Measurements from ENCODE around the gene TGOLN2. TPM values are rescaled to one million over a fixed set of nuclear protein-coding genes. Genes with fewer than 3 reads are reported as not detected.
"Not testable (repeated sequence)": the region's sequence is repeated elsewhere in the genome, so short reads cannot be mapped to it uniquely, and the experiment has no call there.

Gene TGOLN2
- total and polyA plus RNA-seq, 2 donors (not counting 3 experiments of a cell fraction or from before 2014, with no cell fraction given) = 112 to 140 TPM

- Histone ChIP-seq H3K27me3 (ENCODE audit: control insufficient read depth in 2 of 2, insufficient read depth in 2 of 2, low read length in 2 of 2) (peaks cover 1 to 3% of the 10 kb centered on the region in 2 experiments), H3K27ac (ENCODE audit: insufficient read depth, low read depth, low read length) (no peak overlapping the region), H4K20me1 (replicated peaks; ENCODE audit: control insufficient read depth, extremely low read depth, insufficient read depth, low read length) (no peaks in the 10 kb centered on the region), H3K79me2 (ENCODE audit: control insufficient read depth, insufficient read depth, low read length) (no peaks in the 10 kb centered on the region), H3K9me1 (replicated peaks; ENCODE audit: control insufficient read depth, extremely low read depth, insufficient read depth, low read length) (peaks cover under 1% of the 10 kb centered on the region), H3K9me3 (replicated peaks; ENCODE audit: control insufficient read depth, insufficient read depth, low read length) (no peaks in the 10 kb centered on the region), H3K4me1 (ENCODE audit: control insufficient read depth, extremely low read depth, insufficient read depth, low read length) (no peaks in the 10 kb centered on the region), H3K9ac (replicated peaks; ENCODE audit: extremely low read depth, insufficient read depth, low read length) (no peak overlapping the region), H2AFZ (ENCODE audit: low read depth, low read length) (no peak overlapping the region), H3K4me2 (ENCODE audit: insufficient read depth, low read length) (no peak overlapping the region), H3K4me3 (replicated peaks in 1 of 3; ENCODE audit: insufficient read depth in 1 of 3, low read depth in 1 of 3, low read length in 3 of 3) (no peak overlapping the region), H3K36me3 (ENCODE audit: control insufficient read depth in 2 of 2, extremely low read depth in 1 of 2, insufficient read depth in 2 of 2, low read length in 2 of 2) (peaks cover 5 to 15% of the 10 kb centered on the region in 2 experiments)
- DNase-seq (ENCODE audit: low read depth, low spot score) (no peak), FAIRE-seq (no peak)
- intact Hi-C loops (cut with micrococcal nuclease) (no loop called here), dilution Hi-C loops (cut with MboI; ENCODE audit: extremely low pct_ligation_motif_present, low sequenced_read_pairs) (no loop called here)
- POLR2A ChIA-PET = interaction anchor here (2.2 kb wide), 1 partner anchor 10 kb away, joined by 8 read pairs; the partner anchor contains the start of genes ELMOD3 and RETSAT
- no peak for TF ChIP-seq CTCF (IDR thresholded peaks at IDR 0.05; ENCODE audit: extremely low read depth in 1 of 2, insufficient read depth in 1 of 2, low read depth in 1 of 2, low read length in 2 of 2)
- TF ChIP-seq MAX (IDR thresholded peaks at IDR 0.05; ENCODE audit: insufficient read depth, insufficient read length) = no peak
- TF ChIP-seq POLR2A (IDR thresholded peaks at IDR 0.05; ENCODE audit: low read depth, low read length) = no peak
- no peak for TF ChIP-seq JUN (IDR thresholded peaks at IDR 0.05; ENCODE audit: borderline replicate concordance, insufficient read depth, insufficient read length, low read depth)
- no peak for TF ChIP-seq FOS (IDR thresholded peaks at IDR 0.05; ENCODE audit: borderline replicate concordance, insufficient read depth, low read length)
- no peak for TF ChIP-seq GATA2 (IDR thresholded peaks at IDR 0.05; ENCODE audit: insufficient read depth, insufficient read length, low read depth, low read length)
- TF ChIP-seq EZH2 (IDR thresholded peaks at IDR 0.05; ENCODE audit: borderline replicate concordance, low read depth, low read length, severe bottlenecking) = no peak
- no peak for TF ChIP-seq MYC (IDR thresholded peaks at IDR 0.05; ENCODE audit: low read depth, low read length)
- TF ChIP-seq POLR2AphosphoS5 (IDR thresholded peaks at IDR 0.05; ENCODE audit: insufficient read depth, low read depth, low read length) = no peak
- BruUV-seq (replicated peaks) = no TSS peak
- CTCF ChIA-PET = no interaction called here
Observed at GRCh38 chr2:85344356-85344954, 16.7 kb upstream of the TGOLN2 start.

- H3K9ac ChIP-seq (replicated peaks; ENCODE audit: extremely low read depth, insufficient read depth, low read length); H3K79me2 ChIP-seq (ENCODE audit: control insufficient read depth, insufficient read depth, low read length); H3K27ac ChIP-seq (ENCODE audit: insufficient read depth, low read depth, low read length); H3K9me3 ChIP-seq (replicated peaks; ENCODE audit: control insufficient read depth, insufficient read depth, low read length); CTCF ChIA-PET; dilution Hi-C loops (cut with MboI; ENCODE audit: extremely low pct_ligation_motif_present, low sequenced_read_pairs); H3K27me3 ChIP-seq (ENCODE audit: control insufficient read depth in 2 of 2, insufficient read depth in 2 of 2, low read length in 2 of 2); FAIRE-seq; H3K4me3 ChIP-seq (replicated peaks in 1 of 3; ENCODE audit: insufficient read depth in 1 of 3, low read depth in 1 of 3, low read length in 3 of 3); H4K20me1 ChIP-seq (replicated peaks; ENCODE audit: control insufficient read depth, extremely low read depth, insufficient read depth, low read length); H3K4me1 ChIP-seq (ENCODE audit: control insufficient read depth, extremely low read depth, insufficient read depth, low read length); H2AFZ ChIP-seq (ENCODE audit: low read depth, low read length); DNase-seq (ENCODE audit: low read depth, low spot score); H3K4me2 ChIP-seq (ENCODE audit: insufficient read depth, low read length); intact Hi-C loops (cut with micrococcal nuclease); POLR2A ChIA-PET; BruUV-seq (replicated peaks); H3K9me1 ChIP-seq (replicated peaks; ENCODE audit: control insufficient read depth, extremely low read depth, insufficient read depth, low read length): not testable (repeated sequence)
- H3K36me3 ChIP-seq (ENCODE audit: control insufficient read depth in 2 of 2, extremely low read depth in 1 of 2, insufficient read depth in 2 of 2, low read length in 2 of 2) = peaks cover 2 to 11% of the 10 kb centered on the region in 2 experiments
Observed at GRCh38 chr2:85343207-85343895, 15.6 kb upstream of the TGOLN2 start.

Data from endothelial cell of umbilical vein (primary cell).